ENCODE measurements around the gene ZNF546.

The ZNF546 gene

GRCh38 chr19:39995794-39996193 is 1.1 kb upstream of the ZNF546 start:
- Mint-ChIP-seq H3K4me3 (peak overlapping the region; percentile 83 to 98 (median 98)), H3K4me1 (peaks cover 20% of the 10 kb centered on the region), H3K27ac (no peak overlapping the region), H3K9me3 (peaks cover 16% of the 10 kb centered on the region), H3K27me3 (ENCODE audit: low read depth) (no peaks in the 10 kb centered on the region), H3K36me3 (ENCODE audit: low read depth) (peaks cover 29% of the 10 kb centered on the region)
- TF ChIP-seq CTCF (IDR thresholded peaks at IDR 0.05; ENCODE audit: unreplicated experiment in 3 of 3) = no peak

GRCh38 chr19:39996218-39996810 is 546 bp upstream of the ZNF546 start:
- Mint-ChIP-seq H3K36me3 (ENCODE audit: low read depth) (peaks cover 28% of the 10 kb centered on the region), H3K27me3 (ENCODE audit: low read depth) (no peaks in the 10 kb centered on the region), H3K27ac (peak overlapping the region; percentile 88 to 98 (median 96)), H3K4me1 (peaks cover 20% of the 10 kb centered on the region), H3K4me3 (peak overlapping the region; percentile 98 to 99 (median 98)), H3K9me3 (peaks cover 16% of the 10 kb centered on the region)
- TF ChIP-seq CTCF (IDR thresholded peaks at IDR 0.05; ENCODE audit: unreplicated experiment in 3 of 3) = no peak

GRCh38 chr19:39997638-39998216 is 867 bp downstream of the ZNF546 start:
- peaks cover 20% of the 10 kb centered on the region for H3K4me1 Mint-ChIP-seq
- TF ChIP-seq CTCF (IDR thresholded peaks at IDR 0.05; ENCODE audit: unreplicated experiment in 3 of 3) = no peak
- H3K27me3 Mint-ChIP-seq (ENCODE audit: low read depth) = no peaks in the 10 kb centered on the region
- peak overlapping the region; percentile 98 to 99 (median 98) for H3K4me3 Mint-ChIP-seq
- peaks cover 32% of the 10 kb centered on the region for H3K36me3 Mint-ChIP-seq (ENCODE audit: low read depth)
- peak overlapping the region; percentile 88 to 98 (median 96) for H3K27ac Mint-ChIP-seq
- peaks cover 16% of the 10 kb centered on the region for H3K9me3 Mint-ChIP-seq

- Mint-ChIP-seq H3K4me3 (peak overlapping the region; percentile 98 to 99 (median 98)), H3K4me1 (peaks cover 20% of the 10 kb centered on the region), H3K9me3 (peaks cover 9% of the 10 kb centered on the region), H3K27ac (peak overlapping the region; percentile 33 to 96 (median 45)), H3K27me3 (ENCODE audit: low read depth) (no peaks in the 10 kb centered on the region), H3K36me3 (ENCODE audit: low read depth) (peaks cover 25% of the 10 kb centered on the region)
- TF ChIP-seq CTCF (IDR thresholded peaks at IDR 0.05; ENCODE audit: unreplicated experiment in 3 of 3) = no peak
Observed at GRCh38 chr19:39998501-39998900, 1.6 kb downstream of the ZNF546 start.

GRCh38 chr19:40005691-40006272 is 8.9 kb downstream of the ZNF546 start:
- Mint-ChIP-seq H3K27me3 (ENCODE audit: low read depth) (no peaks in the 10 kb centered on the region), H3K27ac (no peak overlapping the region), H3K36me3 (ENCODE audit: low read depth) (peaks cover 55% of the 10 kb centered on the region), H3K4me1 (no peaks in the 10 kb centered on the region), H3K4me3 (no peak overlapping the region), H3K9me3 (peaks cover 16% of the 10 kb centered on the region)
- no peak for TF ChIP-seq CTCF (IDR thresholded peaks at IDR 0.05; ENCODE audit: unreplicated experiment in 3 of 3)
